Esophagus muscularis mucosa (tissue), 3 donors: ENCODE results near the gene CCDC9.

Source experiments
- POLR2A ChIP-seq: fragments of 450-650 bp; IDR thresholded peaks from one replicate; pipeline ENCODE4 v1.6.1; 2017; ENCODE audit warnings: antibody characterized with exemption, moderate library complexity, mild to moderate bottlenecking, low read depth
- TF ChIP-seq, protein P1 (sequence below), 3 experiments: fragments of 200-600 bp in 2 of 3; fragments of 450-650 bp in 1 of 3; sonication (generic) in 2 of 3; IDR thresholded peaks; one replicate each; pipeline ENCODE4 v1.5.1; 2017 to 2019; ENCODE audit warnings: antibody characterized with exemption in 3 of 3, mild to moderate bottlenecking in 2 of 3, moderate library complexity in 1 of 3

GRCh38 chr19:47274071-47274890 is 18.0 kb downstream of the CCDC9 start, which contains the start of gene INAFM1:
- no peak for TF ChIP-seq POLR2A
- TF ChIP-seq, protein P1, sequence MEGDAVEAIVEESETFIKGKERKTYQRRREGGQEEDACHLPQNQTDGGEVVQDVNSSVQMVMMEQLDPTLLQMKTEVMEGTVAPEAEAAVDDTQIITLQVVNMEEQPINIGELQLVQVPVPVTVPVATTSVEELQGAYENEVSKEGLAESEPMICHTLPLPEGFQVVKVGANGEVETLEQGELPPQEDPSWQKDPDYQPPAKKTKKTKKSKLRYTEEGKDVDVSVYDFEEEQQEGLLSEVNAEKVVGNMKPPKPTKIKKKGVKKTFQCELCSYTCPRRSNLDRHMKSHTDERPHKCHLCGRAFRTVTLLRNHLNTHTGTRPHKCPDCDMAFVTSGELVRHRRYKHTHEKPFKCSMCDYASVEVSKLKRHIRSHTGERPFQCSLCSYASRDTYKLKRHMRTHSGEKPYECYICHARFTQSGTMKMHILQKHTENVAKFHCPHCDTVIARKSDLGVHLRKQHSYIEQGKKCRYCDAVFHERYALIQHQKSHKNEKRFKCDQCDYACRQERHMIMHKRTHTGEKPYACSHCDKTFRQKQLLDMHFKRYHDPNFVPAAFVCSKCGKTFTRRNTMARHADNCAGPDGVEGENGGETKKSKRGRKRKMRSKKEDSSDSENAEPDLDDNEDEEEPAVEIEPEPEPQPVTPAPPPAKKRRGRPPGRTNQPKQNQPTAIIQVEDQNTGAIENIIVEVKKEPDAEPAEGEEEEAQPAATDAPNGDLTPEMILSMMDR (IDR thresholded peaks at IDR 0.05), result no peak
